ENCODE measurements around the gene SPIN4.

- TF ChIP-seq CTCF (IDR thresholded peaks at IDR 0.05 in 2 of 3, conservative IDR thresholded peaks at IDR 0.05 in 1 of 3; ENCODE audit: control insufficient read depth in 2 of 3, extremely low read depth in 1 of 3, insufficient read depth in 1 of 3, low read depth in 3 of 3, low read length in 3 of 3) (no peak), EZH2 (IDR thresholded peaks at IDR 0.05; ENCODE audit: borderline replicate concordance, control insufficient read depth, low read depth, low read length) (no peak), TARDBP (IDR thresholded peaks at IDR 0.05; ENCODE audit: borderline replicate concordance) (no peak), SUZ12 (IDR thresholded peaks at IDR 0.05; ENCODE audit: unreplicated experiment) (no peak), NFYB (IDR thresholded peaks at IDR 0.05; ENCODE audit: insufficient read depth, low read depth, low read length) (no peak)
These were observed 43.7 kb upstream of the SPIN4 start for GRCh38 chrX:63394872-63395271.

Measured in GM12878 (cell line).